Vagina (tissue), 2 donors: ENCODE results near the gene SPRYD3. TPM values are rescaled to one million over a fixed set of nuclear protein-coding genes. Genes with fewer than 3 reads are reported as not detected.
A peak's percentile ranks its signal among the peaks of the same experiment; 100 is the strongest.
"Not testable (repeated sequence)": the region's sequence is repeated elsewhere in the genome, so short reads cannot be mapped to it uniquely, and the experiment has no call there.

ENCODE experiments used
- DNase-seq, 2 donors: peaks; one replicate each; pipeline ENCODE4 v3.0.0-alpha.2; 2017; ENCODE audit errors: extremely low spot score in 2 of 2
- H3K27ac ChIP-seq: fragments of 200-600 bp; sonication (generic); one replicate; pipeline ENCODE4 v1.5.1; 2019
- H3K27me3 ChIP-seq: fragments of 200-600 bp; sonication (generic); one replicate; pipeline ENCODE4 v1.5.1; 2019
- H3K36me3 ChIP-seq, 2 donors: fragments of 200-600 bp; sonication (generic); one replicate each; pipeline ENCODE4 v1.5.1; 2017 to 2019
- H3K4me1 ChIP-seq: fragments of 200-600 bp; sonication (generic); one replicate; pipeline ENCODE4 v1.5.1; 2019
- H3K4me3 ChIP-seq, 2 donors: fragments of 200-600 bp; sonication (generic); 1 replicate in 1 of 2; 2 replicates in 1 of 2; pipeline ENCODE4 v1.5.1; 2016 to 2019
- H3K9me3 ChIP-seq: fragments of 200-600 bp; sonication (generic); one replicate; pipeline ENCODE4 v1.5.1; 2019
- CTCF ChIP-seq, 3 experiments: fragments of 450-650 bp in 2 of 3; fragments of 200-600 bp in 1 of 3; sonication (generic) in 1 of 3; IDR thresholded peaks; one replicate each; pipeline ENCODE4 v1.5.1; 2017 to 2019; ENCODE audit warnings: antibody characterized with exemption in 3 of 3, mild to moderate bottlenecking in 2 of 3, moderate library complexity in 2 of 3
- POLR2A ChIP-seq, 2 donors: fragments of 450-650 bp; IDR thresholded peaks; one replicate each; pipeline ENCODE4 v1.6.1; 2017; ENCODE audit warnings: antibody characterized with exemption in 2 of 2, mild to moderate bottlenecking in 2 of 2, moderate library complexity in 2 of 2
- POLR2AphosphoS5 ChIP-seq, 2 donors: sonication (generic); formaldehyde crosslinking; IDR thresholded peaks; one replicate each; pipeline ENCODE4 v1.9.0; 2017; ENCODE audit warnings: antibody characterized with exemption in 2 of 2, mild to moderate bottlenecking in 2 of 2, low read depth in 1 of 2; ENCODE audit not compliant: insufficient read depth in 1 of 2
- intact Hi-C: fragments of 100-400 bp; cut with DNase I; formaldehyde crosslinking; loops from one replicate; pipeline ENCODE4 v1.15.1; 2023
- total RNA-seq: library from RNA; depleted of rRNA; stranded (reverse); fragments of >200 nt; gene quantifications from one replicate; pipeline ENCODE4 v1.2.3, GENCODE V29; 2016

SPRYD3 gene
- total RNA-seq, 1 donor from 2014 or later = 27.0 TPM

- no peak for DNase-seq
- TF ChIP-seq POLR2AphosphoS5 (IDR thresholded peaks at IDR 0.05; ENCODE audit: insufficient read depth in 1 of 2, low read depth in 1 of 2) (no peak), POLR2A (IDR thresholded peaks at IDR 0.05) (no peak), CTCF (IDR thresholded peaks at IDR 0.05) (no peak)
- H3K4me1 ChIP-seq = no peaks in the 10 kb centered on the region
- H3K9me3 ChIP-seq = no peaks in the 10 kb centered on the region
- no peaks in the 10 kb centered on the region for H3K36me3 ChIP-seq
- H3K27me3 ChIP-seq = no peaks in the 10 kb centered on the region
- H3K4me3 ChIP-seq = no peak overlapping the region
- no peak overlapping the region for H3K27ac ChIP-seq
- intact Hi-C loops = no loop called here
Observed at GRCh38 chr12:53113136-53113705, 34.0 kb upstream of the SPRYD3 start.

- H3K36me3 ChIP-seq, H3K9me3 ChIP-seq, H3K4me3 ChIP-seq, intact Hi-C loops, DNase-seq, H3K27me3 ChIP-seq, H3K27ac ChIP-seq, H3K4me1 ChIP-seq: not testable (repeated sequence)
Observed at GRCh38 chr12:53112431-53112830, 33.2 kb upstream of the SPRYD3 start.

- Histone ChIP-seq H3K9me3 (no peaks in the 10 kb centered on the region), H3K27ac (peak overlapping the region; percentile 10), H3K4me3 (no peak overlapping the region), H3K36me3 (peaks cover 0 to under 1% of the 10 kb centered on the region in 2 donors), H3K4me1 (peaks cover 16% of the 10 kb centered on the region), H3K27me3 (no peaks in the 10 kb centered on the region)
- DNase-seq = no peak
- intact Hi-C loops = no loop called here
- TF ChIP-seq POLR2A (IDR thresholded peaks at IDR 0.05) = no peak
- TF ChIP-seq CTCF (IDR thresholded peaks at IDR 0.05) = no peak
- no peak for TF ChIP-seq POLR2AphosphoS5 (IDR thresholded peaks at IDR 0.05; ENCODE audit: insufficient read depth in 1 of 2, low read depth in 1 of 2)
Observed at GRCh38 chr12:53107122-53107521, 27.9 kb upstream of the SPRYD3 start.

- no peak for DNase-seq
- Histone ChIP-seq H3K27ac (no peak overlapping the region), H3K27me3 (no peaks in the 10 kb centered on the region), H3K4me3 (no peak overlapping the region), H3K4me1 (peaks cover 16% of the 10 kb centered on the region), H3K9me3 (no peaks in the 10 kb centered on the region), H3K36me3 (peaks cover 0 to 11% of the 10 kb centered on the region in 2 donors)
- intact Hi-C loops = no loop called here
- TF ChIP-seq POLR2AphosphoS5 (IDR thresholded peaks at IDR 0.05; ENCODE audit: insufficient read depth in 1 of 2, low read depth in 1 of 2) (no peak), CTCF (IDR thresholded peaks at IDR 0.05) (no peak), POLR2A (IDR thresholded peaks at IDR 0.05) (no peak)
Observed at GRCh38 chr12:53105712-53106439, 26.7 kb upstream of the SPRYD3 start.

GRCh38 chr12:53105256-53105655, 26.1 kb upstream of the SPRYD3 start:
- DNase-seq = no peak
- Histone ChIP-seq H3K9me3 (no peaks in the 10 kb centered on the region), H3K27me3 (no peaks in the 10 kb centered on the region), H3K4me3 (no peak overlapping the region), H3K36me3 (peaks cover 0 to 14% of the 10 kb centered on the region in 2 donors), H3K27ac (no peak overlapping the region), H3K4me1 (peaks cover 16% of the 10 kb centered on the region)
- intact Hi-C loops = no loop called here
- TF ChIP-seq CTCF (IDR thresholded peaks at IDR 0.05) (no peak), POLR2AphosphoS5 (IDR thresholded peaks at IDR 0.05; ENCODE audit: insufficient read depth in 1 of 2, low read depth in 1 of 2) (no peak), POLR2A (IDR thresholded peaks at IDR 0.05) (no peak)
